Measurements from ENCODE around the gene FARP2. TPM values are rescaled to one million over a fixed set of nuclear protein-coding genes. Genes with fewer than 3 reads are reported as not detected.

Gene FARP2
- total RNA-seq (10 to 100 TPM; 20.1 to 22.9 TPM), polyA plus RNA-seq (1 to 10 TPM; 3.4 to 5.8 (median 4.0) TPM), total RNA-seq (13.3 to 39.0 (median 28.1) reads per million in 6 experiments)

DNA sequence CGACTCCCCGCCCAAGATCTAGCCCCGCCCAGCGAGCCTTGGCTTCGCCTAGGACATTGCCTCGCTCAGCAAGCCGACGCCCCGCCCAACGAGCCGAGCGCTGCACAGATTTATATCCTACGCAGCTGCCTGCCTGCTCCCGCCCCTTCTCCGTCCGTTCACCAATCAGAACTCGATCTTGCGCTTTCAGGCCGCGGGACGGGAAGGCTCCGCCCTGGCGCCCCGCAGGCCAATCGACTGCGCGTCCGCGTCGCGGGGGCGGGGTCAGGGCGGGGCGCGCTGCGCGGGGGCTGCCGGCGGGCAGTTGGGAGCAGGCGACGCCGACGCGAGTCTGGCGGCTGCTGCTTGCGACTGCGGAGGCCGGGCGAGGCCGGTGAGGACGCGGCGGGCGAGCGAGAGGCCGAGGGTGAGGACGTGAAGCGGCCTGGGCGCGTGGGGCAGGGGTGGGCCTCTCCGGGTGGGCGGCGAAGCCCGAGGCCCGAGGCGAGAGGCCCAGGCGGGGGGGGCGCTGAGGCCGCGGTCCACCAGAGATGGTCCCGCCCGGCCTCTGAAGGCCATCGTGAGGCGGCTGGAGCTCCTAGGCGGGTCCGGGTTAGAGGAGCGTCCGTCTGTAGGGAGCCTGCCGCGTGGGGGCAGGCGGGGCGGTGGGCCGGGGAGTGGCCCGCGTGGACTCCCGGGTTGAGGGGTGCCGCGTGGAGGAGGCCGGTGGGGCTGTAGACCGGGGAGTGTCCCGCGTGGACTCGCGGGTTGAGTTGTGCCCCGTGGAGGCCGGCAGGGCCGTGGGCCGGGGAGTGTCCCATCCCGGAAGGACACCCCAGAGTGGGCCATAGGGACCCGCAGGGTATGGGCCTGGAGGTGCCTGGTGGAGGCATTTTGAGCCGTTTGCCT is at the start of gene FARP2:
Gene FARP2, plus strand, starts transcription at position 303 of the 888 bp plus-strand sequence. CDS start 16,823 bp downstream, outside the sequence.
- ATAC-seq (peak; percentile 96), DNase-seq (peak; percentile 91 to 98 (median 97))
- Mint-ChIP-seq H3K27me3 (no peaks in the 10 kb centered on the region), H3K36me3 (peaks cover 0 to 22% (median 0%) of the 10 kb centered on the region in 3 donors), H3K27ac (peak within 1 kb of the TSS in 9 of 10 donors; percentile 61 to 96 (median 92)), H3K9me3 (no peaks in the 10 kb centered on the region), H3K4me1 (peaks cover 8 to 36% (median 25%) of the 10 kb centered on the region in 4 donors), H3K4me3 (peak within 1 kb of the TSS; percentile 79 to 90 (median 85))
- POLR2A ChIA-PET: no interaction called here

- Mint-ChIP-seq H3K9me3 (no peaks in the 10 kb centered on the region), H3K27ac (peak overlapping the region in 2 of 10 donors; percentile 37 to 99), H3K4me1 (peaks cover 39 to 89% (median 72%) of the 10 kb centered on the region in 4 donors), H3K4me3 (no peak overlapping the region), H3K27me3 (no peaks in the 10 kb centered on the region), H3K36me3 (peaks cover 0 to 5% (median 0%) of the 10 kb centered on the region in 3 donors)
- DNase-seq (no peak), ATAC-seq (no peak)
- POLR2A ChIA-PET: interaction anchor here (0.7 to 1.6 kb wide), 2 partner anchors 8 to 306 kb away, joined by 3 to 4 read pairs; no protein-coding TSS in a partner anchor
These were observed 49.0 kb upstream of the FARP2 start for GRCh38 chr2:241307055-241307454.

DNA sequence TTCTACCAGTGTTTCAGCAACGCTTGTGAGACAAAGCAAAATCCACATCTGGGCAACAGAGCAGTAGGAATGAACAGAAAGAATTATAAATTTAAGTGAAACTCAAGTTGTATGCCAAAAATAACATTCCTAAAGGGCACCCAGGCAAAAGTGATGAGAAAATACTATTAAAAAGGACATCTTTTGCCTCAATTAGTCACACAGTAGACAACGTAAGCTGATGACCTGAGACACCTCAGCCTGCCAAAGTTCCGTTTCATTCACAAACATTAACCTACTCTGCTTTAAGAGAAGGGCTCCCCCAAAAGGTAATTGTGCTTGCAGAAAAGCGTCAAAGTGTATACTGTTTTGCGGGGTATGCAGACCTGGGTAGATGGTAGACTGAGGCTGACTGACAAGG is 47.8 kb upstream of the FARP2 start:
- POLR2A ChIA-PET: interaction anchor here (1.1 kb wide), 1 partner anchor 9 kb away, joined by 3 read pairs; no protein-coding TSS in a partner anchor
- H3K4me3 Mint-ChIP-seq: no peak overlapping the region
- no peaks in the 10 kb centered on the region for H3K27me3 Mint-ChIP-seq
- H3K9me3 Mint-ChIP-seq: no peaks in the 10 kb centered on the region
- peak overlapping the region in 7 of 10 donors; percentile 17 to 99 (median 92) for H3K27ac Mint-ChIP-seq
- peaks cover 0 to 5% (median 0%) of the 10 kb centered on the region in 3 donors for H3K36me3 Mint-ChIP-seq
- H3K4me1 Mint-ChIP-seq: peaks cover 37 to 92% (median 71%) of the 10 kb centered on the region in 4 donors
- no peak for DNase-seq
- ATAC-seq: no peak

DNA sequence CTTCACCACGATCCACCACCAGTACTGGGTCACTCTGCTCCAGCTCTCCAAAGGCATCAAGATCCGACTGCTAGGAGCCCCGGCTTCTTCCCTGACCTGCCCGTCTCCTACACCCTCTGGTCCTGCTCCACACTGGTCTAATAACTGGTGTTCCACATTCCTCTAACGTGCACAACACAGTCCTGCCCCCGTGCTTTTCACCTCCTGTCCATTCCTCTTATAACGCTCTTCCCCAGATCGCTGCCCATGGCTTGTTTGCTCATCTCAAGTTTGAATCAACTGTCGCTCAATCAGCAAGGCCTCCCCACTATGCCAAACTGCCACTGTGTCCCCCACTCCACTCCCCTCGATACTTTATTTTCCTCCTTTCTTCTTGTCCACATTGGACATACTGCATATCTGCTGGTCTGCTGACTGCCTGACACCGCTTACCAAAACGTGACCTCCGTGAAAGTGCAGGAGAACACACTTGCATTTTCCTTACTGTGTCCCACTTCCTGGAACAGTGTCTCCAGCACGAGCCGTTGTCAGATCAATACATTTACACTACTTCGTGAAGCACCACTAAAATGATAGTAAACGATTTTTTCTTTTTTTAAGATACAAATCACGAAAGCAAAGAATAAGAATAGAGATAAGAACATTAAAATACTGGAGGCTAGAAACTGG is 47.1 kb upstream of the FARP2 start:
- Mint-ChIP-seq H3K4me3 (peak overlapping the region in 6 of 10 donors; percentile 1 to 64 (median 20)), H3K27ac (peak overlapping the region; percentile 73 to 99 (median 91)), H3K36me3 (peaks cover 0 to 5% (median 0%) of the 10 kb centered on the region in 3 donors), H3K4me1 (peaks cover 36 to 93% (median 72%) of the 10 kb centered on the region in 4 donors), H3K27me3 (no peaks in the 10 kb centered on the region), H3K9me3 (no peaks in the 10 kb centered on the region)
- POLR2A ChIA-PET: interaction anchor here (1.1 to 1.3 kb wide), 2 partner anchors 10 to 15 kb away, joined by 3 read pairs; no protein-coding TSS in a partner anchor
- no peak for DNase-seq
- no peak for ATAC-seq

GRCh38 chr2:241309684-241310117 is 46.4 kb upstream of the FARP2 start:
- Mint-ChIP-seq H3K4me1 (peaks cover 37 to 92% (median 71%) of the 10 kb centered on the region in 4 donors), H3K27me3 (no peaks in the 10 kb centered on the region), H3K36me3 (peaks cover 0 to 5% (median 0%) of the 10 kb centered on the region in 3 donors), H3K4me3 (peak overlapping the region in 9 of 10 donors; percentile 10 to 78 (median 67)), H3K9me3 (no peaks in the 10 kb centered on the region), H3K27ac (peak overlapping the region; percentile 86 to 99 (median 91))
- peak; percentile 23 to 76 (median 51) for DNase-seq
- POLR2A ChIA-PET: interaction anchor here (1.2 to 1.3 kb wide), 2 partner anchors 11 to 16 kb away, joined by 3 to 4 read pairs; no protein-coding TSS in a partner anchor
- ATAC-seq: peak; percentile 90 to 97

DNA sequence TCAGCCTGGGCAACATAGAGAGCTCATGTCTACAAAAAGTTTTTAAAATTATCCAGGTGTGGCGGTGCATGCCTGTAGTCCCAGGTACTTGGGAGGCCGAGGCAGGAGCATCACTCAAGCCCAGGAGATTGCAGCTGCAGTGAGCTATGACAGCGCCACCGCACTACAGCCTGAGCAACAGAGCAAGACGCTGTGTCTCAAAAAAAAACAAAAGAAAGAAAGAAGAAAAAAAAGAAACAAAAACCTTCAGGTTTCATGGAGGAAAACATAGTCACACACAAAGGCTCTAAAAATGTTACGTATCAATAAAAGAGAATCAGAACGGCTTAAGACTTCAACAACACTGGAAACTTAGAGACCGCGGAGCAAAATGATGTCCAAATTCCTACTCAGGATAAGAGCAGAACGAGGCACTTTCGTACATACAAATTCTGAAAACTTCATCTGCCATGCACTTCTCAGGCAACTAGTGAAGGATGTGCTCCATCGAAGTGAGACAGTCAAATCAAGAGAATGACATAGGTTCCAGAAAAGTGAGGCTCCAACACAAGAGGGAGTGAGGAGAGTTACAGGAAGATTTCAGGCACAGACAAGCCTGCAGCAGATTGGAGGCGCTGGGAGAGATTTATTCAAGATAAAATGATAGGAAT is 45.0 kb upstream of the FARP2 start:
- Mint-ChIP-seq H3K4me1 (peaks cover 37 to 80% (median 66%) of the 10 kb centered on the region in 4 donors), H3K27ac (peak overlapping the region; percentile 50 to 99 (median 82)), H3K36me3 (peaks cover 0 to 5% (median 0%) of the 10 kb centered on the region in 3 donors), H3K4me3 (peak overlapping the region in 4 of 10 donors; percentile 1 to 51 (median 22)), H3K9me3 (peaks cover 0 to 2% (median 0%) of the 10 kb centered on the region in 9 donors), H3K27me3 (peaks cover 0 to 2% (median 0%) of the 10 kb centered on the region in 5 donors)
- DNase-seq (no peak), ATAC-seq (no peak)
- POLR2A ChIA-PET: interaction anchor here (1.2 kb wide), 1 partner anchor 12 kb away, joined by 4 read pairs; no protein-coding TSS in a partner anchor

DNA sequence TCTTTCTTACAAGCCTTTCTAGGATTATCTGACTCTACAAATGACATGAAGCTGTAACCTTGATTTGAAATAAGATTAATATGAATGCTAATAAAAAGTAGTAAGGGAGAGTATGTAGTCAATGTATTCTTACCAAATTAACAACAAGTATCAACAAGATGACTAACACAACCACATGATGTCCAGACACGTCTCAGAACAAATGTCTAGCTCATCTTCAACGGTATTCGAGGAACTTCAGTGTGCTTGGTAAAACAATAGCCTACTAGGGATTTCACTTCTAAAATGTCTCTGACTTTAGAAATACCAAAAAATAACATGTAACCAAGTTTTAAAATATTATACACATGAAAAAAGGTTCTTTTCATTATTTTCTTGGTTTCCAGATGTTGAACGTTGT is 44.0 kb upstream of the FARP2 start:
- Mint-ChIP-seq H3K9me3 (peaks cover 0 to 2% (median 0%) of the 10 kb centered on the region in 9 donors), H3K4me1 (peaks cover 42 to 79% (median 69%) of the 10 kb centered on the region in 4 donors), H3K4me3 (peak overlapping the region in 3 of 10 donors; percentile 3 to 26 (median 17)), H3K27me3 (peaks cover 0 to 2% (median 0%) of the 10 kb centered on the region in 5 donors), H3K27ac (peak overlapping the region in 5 of 10 donors; percentile 1 to 99 (median 29)), H3K36me3 (peaks cover 0 to 5% (median 0%) of the 10 kb centered on the region in 3 donors)
- ATAC-seq: no peak
- POLR2A ChIA-PET: no interaction called here
- no peak for DNase-seq

DNA sequence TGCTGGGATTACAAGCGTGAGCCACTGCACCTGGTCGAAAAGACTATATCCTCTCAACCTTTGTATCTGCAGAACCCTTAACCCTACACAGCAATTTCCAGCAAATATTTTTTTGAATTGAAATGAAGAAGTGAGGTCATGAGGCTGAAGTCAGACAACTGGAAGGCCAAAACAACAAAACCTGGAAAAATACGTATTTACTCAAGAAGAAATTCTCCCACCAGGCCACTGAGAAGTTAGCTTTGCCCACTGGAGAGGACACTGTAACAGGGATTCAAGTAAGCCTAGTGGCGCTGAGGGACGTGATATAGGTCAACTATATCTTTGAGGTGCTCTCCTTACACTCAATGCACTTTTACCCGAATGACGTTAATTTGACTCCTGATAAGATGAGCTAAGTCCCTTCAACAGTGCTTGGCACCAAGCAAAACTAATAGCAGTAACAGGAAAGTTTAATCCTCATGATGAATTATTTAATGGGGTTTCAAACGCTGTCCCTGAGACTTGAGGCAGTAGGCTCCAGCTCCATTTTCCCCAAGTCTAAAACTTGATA is 42.5 kb upstream of the FARP2 start:
- no peak for ATAC-seq
- POLR2A ChIA-PET: interaction anchor here (1.1 to 4.1 kb wide), 7 partner anchors 10 to 212 kb away, joined by 3 to 31 read pairs (median 8); partner anchors contain the start of gene MTERF4
- H3K27ac Mint-ChIP-seq: peak overlapping the region in 8 of 10 donors; percentile 33 to 100 (median 92)
- H3K36me3 Mint-ChIP-seq: peaks cover 0 to 15% (median 0%) of the 10 kb centered on the region in 3 donors
- peaks cover 46 to 81% (median 76%) of the 10 kb centered on the region in 4 donors for H3K4me1 Mint-ChIP-seq
- DNase-seq: no peak
- peaks cover 0 to 2% (median 0%) of the 10 kb centered on the region in 5 donors for H3K27me3 Mint-ChIP-seq
- peak overlapping the region; percentile 12 to 100 (median 98) for H3K4me3 Mint-ChIP-seq
- peaks cover 0 to 2% (median 0%) of the 10 kb centered on the region in 9 donors for H3K9me3 Mint-ChIP-seq

- Mint-ChIP-seq H3K9me3 (peaks cover 0 to 2% (median 0%) of the 10 kb centered on the region in 9 donors), H3K36me3 (peaks cover 0 to 14% (median 3%) of the 10 kb centered on the region in 3 donors), H3K4me1 (peaks cover 40 to 79% (median 74%) of the 10 kb centered on the region in 4 donors), H3K4me3 (peak overlapping the region; percentile 76 to 100 (median 98)), H3K27me3 (peaks cover 0 to 2% (median 0%) of the 10 kb centered on the region in 5 donors), H3K27ac (peak overlapping the region; percentile 89 to 100 (median 94))
- ATAC-seq (no peak), DNase-seq (no peak)
- POLR2A ChIA-PET: interaction anchor here (1.0 to 4.1 kb wide), 26 partner anchors 8 to 754 kb away, joined by 3 to 31 read pairs (median 6); partner anchors contain the start of genes ATG4B, DTYMK, DUSP28 and ING5
These were observed 41.6 kb upstream of the FARP2 start for GRCh38 chr2:241314226-241315092.
